Measurements from ENCODE around the gene RFX3. TPM values are rescaled to one million over a fixed set of nuclear protein-coding genes. Genes with fewer than 3 reads are reported as not detected.

Gene RFX3
- total RNA-seq, 1 donor from 2014 or later: 11.4 TPM

DNA sequence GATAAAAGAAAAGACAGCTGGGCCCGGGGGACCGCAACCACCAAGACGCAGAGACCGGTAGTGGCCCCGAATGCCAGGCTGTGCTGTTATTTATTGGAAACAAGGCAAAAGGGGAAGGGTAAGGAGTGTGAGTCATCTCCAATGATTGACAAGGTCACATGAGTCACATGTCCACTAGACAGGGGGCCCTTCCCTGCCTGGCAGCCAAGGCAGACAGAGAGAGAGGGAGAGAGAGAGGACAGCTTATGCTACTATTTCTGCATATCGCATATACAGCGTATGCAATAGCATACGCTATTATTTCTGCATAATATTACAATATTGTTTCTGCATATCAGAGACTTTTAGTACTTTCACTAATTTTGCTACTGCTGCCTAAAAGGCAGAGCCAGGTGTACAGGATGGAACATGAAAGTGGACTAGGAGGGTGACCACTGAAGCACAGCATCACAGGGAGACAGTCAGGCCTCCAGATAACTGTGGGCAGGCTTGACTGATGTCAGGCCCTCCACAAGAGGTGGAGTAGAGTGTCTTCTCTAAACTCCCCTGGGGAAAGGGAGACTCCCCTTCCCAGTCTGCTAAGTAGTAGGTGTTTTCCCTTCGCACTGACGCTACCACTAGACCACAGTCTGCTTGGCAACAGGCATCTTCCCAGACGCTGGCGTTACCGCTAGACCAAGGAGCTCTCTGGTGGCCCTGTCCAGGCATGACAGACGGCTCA lies 50.3 kb downstream of the RFX3 start:
- peak; percentile 52 for DNase-seq

DNA sequence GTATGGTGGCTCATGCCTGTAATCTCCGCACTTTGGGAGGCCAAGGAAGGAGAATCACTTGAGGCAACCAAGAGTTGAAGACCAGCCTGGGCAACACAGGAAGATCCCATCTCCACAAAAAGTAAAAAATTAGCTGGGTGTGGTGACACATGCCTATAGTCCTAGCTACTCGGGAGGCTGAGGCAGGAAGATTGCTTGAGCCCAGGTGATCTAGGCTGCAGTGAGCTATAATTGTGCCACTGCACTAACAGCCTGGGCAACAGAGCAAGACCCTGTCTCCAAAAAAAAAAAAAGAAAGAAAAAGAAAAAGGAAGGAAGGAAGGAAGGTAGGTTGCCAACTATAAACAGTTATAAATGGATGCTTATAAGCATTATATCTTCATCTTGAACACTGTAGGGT lies 51.0 kb downstream of the RFX3 start:
- no peak for DNase-seq

- DNase-seq: peak; percentile 27
Measured at GRCh38 chr9:3473405-3473804, 52.4 kb downstream of the RFX3 start.

GRCh38 chr9:3471883-3472282 lies 53.9 kb downstream of the RFX3 start:
- DNase-seq: peak; percentile 73

GRCh38 chr9:3468421-3469205 lies 57.2 kb downstream of the RFX3 start:
- DNase-seq: no peak

DNA sequence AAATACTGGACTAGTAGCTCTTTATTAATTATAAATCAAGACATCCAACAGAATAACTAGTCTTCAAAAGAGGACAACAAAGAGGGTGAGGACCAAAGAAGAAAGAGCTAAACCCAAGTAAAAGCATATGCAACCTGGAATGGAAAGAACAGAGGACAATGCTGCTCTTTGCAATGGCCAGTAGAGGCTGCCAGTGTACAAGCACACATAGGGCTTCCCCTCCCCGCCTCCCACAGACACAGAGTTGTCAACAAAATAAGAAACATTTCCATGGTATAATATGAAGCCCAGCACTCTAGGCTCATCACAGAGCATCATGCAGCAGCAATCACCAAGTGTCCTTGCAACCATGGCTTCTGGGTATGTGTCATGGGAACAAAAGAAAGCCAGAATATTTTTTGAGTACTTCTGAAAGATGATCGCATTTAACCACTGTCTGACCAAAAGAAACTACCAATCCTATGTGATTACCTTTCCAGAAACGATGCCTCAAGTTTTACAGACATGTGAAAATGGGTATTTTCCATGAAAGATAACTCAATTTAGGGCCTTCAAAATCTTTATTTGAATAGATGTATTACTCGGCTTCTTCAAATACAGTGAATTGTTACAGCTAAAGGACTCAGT lies 58.1 kb downstream of the RFX3 start:
- DNase-seq: peak; percentile 88

DNA sequence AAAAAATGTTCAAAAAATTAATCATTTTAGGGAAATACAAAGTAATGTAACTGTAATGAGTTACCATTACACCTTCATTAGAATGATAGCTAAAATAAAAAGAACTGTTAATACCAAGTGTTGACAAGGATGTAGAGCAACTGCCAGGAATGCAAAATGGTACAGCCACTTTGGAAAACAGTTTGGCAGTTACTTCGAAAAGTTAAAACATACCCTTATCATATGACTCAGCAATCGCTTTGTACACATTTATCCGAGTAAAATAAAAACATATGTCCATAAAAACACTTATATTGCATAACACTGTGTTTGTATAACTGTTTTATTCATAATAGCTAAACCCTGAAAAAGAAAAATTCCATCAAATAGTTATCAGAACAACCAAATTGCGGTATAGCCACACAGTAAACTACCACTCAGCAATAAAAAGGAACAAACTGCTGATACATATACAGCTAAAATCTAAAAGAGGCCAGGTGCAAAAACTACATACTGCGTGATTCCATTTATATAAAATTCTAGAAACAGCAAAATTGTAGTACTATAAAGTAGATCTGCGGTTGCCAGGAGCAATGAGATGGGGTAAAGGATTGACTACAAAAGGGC lies 61.7 kb downstream of the RFX3 start:
- no peak for DNase-seq

- no peak for DNase-seq
Measured at GRCh38 chr9:3458806-3459475, 66.9 kb downstream of the RFX3 start.

- DNase-seq: no peak
Measured at GRCh38 chr9:3457175-3457574, 68.6 kb downstream of the RFX3 start.

DNA sequence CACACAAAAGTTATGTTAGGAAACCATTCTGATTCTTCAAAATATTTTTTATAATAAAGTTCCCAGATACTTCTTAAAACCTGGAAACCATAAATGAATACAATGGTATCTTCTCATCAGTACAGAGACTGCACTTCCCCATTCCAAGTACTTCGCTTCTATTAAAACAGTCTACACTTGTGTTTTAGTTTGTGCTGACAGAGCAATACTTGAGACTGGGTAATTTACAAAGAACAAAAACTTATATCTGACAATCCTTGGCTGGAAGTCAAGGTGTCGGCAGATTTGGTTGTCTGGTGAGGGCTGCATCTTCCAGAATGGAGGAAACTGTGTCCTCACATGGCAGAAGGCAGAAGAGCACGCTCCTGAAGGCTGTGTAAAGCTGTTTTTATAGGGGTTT lies 70.1 kb downstream of the RFX3 start:
- no peak for DNase-seq

GRCh38 chr9:3455094-3455493 lies 70.7 kb downstream of the RFX3 start:
- no peak for DNase-seq

DNA sequence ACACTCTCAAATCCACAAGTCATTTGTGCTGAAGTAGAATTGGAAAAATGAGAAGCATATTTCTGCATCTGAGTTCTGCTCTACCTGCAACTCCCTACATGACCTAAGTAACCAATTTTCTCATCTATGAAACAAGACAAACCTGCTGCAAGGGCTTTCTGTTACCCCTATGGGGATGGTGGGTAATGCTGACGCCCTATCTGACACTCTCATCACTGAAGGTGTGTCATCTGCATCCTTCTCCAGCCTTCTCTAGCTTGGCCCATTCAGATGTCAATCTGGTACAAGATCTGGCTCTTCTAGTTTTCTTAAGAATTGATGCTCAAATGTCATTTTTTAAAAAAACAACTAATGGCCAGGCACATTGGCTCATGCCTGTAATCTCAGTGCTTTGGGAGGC lies 73.8 kb downstream of the RFX3 start:
- no peak for DNase-seq

GRCh38 chr9:3447788-3448187 lies 78.0 kb downstream of the RFX3 start:
- no peak for DNase-seq

GRCh38 chr9:3447143-3447542 lies 78.7 kb downstream of the RFX3 start:
- DNase-seq: no peak

DNA sequence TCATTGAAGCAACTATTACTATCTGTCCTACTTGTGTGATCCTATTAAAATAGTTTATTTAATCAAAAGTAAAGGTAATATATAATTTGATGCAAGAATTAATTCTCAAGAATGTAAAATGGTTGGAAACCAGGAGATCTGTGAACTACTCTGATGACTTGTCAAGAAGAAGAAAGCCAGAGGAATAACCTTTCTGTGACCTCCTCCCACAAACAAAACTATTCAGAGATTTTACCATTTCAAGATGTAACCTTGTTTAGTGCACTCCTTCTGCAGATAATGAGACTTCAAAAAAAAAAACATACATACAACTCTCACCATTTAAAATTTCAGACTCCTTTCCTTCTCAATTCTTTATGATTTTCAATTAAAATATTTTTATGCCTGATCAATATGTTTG lies 79.5 kb downstream of the RFX3 start:
- no peak for DNase-seq

DNA sequence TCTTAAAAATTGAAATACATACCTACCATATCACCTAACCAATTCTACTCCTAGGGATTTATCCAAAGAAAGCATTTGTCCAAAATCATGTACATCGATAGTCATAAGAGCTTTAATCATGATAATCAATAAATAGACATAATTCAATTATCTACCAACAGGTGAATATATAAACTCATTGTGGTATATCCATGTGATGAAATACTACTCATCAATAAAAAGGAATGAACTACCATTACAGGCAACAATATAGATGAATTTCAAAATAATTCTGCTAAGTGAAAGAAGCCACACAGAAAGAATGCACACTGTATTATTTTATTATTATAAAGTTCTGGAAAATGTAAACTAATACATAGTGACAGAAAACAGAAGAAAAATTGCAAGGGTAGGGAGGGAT lies 81.8 kb downstream of the RFX3 start:
- no peak for DNase-seq

DNA sequence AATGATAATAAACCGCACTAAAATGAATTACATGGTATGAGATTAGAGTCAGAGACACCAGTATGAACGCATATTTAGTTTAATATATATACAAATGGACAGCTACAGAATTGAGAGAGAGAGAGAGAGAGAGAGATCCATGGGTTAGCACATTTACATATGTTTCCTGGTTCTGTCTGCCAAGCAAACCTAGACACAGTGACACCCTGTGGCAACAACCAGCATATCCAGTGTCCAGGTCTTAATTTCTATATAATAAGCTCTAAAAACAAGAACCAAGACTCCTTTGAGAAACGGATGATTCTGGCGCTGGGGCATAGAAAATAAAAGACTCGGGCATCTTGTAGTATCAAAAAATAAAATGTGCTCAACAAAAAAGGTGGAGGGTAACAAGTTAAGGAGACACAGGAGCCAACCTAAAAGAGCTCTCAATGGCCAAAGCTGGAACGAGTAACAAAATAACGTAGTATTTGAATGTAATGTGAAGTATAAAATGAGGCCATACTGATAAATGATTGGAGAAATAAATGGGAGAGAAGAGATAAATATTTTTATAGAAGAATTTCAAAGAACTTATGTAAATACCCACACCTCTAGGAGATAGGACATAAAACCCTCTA lies 84.5 kb downstream of the RFX3 start:
- peak; percentile 84 for DNase-seq

- peak; percentile 43 for DNase-seq
Measured at GRCh38 chr9:3436629-3437420, 89.0 kb downstream of the RFX3 start.

DNA sequence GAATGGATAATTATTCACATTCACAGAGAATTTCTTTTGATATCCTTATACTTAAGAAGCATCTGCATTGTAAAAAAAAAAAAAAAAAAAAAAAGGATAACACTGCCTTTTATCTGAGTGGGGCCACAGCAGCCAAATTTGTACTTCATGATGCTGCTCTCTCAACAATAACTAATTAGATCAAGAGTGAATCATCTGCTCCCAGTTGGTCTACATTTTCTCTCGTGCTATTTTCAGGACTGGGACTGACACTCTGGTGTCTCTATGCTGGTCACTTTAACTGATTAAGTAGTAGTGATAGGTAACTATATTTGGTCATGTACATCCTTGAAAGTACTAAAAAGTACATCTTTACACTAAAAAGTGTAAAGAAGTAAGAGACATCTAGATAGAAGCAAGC lies 90.1 kb downstream of the RFX3 start:
- DNase-seq: no peak

DNA sequence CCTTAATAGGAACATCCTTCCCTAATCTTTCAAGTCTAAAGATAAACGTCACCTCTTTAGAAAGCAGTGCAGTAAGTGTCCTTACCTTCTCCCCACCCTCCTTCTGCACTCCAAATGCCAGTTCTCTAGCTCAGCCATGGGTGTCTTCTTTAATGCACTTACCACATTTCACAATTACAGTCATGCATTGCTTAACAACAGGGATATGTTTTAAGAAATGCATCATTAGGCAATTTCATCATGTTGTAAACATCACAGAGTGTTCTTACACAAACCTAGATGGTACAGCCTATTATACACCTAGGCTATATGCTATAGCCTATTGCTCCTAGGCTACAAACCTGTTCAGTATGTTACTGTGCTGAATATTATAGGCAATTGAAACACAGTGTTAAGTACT lies 91.2 kb downstream of the RFX3 start:
- no peak for DNase-seq

DNA sequence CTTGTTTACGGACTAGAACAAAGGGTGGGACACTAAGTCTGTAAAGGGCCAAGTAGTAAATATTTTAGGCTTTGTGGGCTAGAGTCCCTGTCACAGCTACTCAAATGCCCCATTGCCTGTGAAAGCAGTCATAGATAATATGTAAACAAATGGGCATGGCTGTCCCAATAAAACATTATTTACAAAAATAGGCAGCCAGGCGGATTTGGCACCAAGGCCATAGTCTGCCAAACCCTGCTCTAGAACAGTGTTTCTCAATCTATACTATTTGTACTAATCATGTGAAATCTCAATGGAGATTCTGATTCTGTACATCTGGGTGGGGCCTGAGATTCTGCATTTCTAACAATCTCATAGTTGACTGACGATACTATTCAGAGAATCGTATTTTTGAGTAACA lies 92.0 kb downstream of the RFX3 start:
- no peak for DNase-seq

DNA sequence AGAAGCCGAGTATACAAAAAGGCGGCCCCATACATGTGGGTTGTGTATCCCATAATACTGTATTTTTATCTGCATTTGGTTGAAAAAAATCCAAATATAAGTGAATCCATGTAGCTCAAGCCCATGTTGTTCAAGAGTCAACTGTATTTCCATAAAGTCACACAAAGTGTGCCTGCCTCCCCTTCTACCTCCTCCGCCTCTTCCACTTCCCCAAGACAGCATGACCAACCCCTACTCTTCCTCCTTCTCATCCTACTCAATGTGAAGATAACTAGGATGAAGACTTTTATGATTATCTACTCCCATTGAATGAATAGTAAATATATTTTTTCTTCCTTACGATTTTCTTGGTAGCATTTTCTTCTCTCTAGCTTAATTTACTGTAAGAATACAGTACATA lies 92.7 kb downstream of the RFX3 start:
- no peak for DNase-seq
